Measurements from ENCODE around the gene CUL1.

GRCh38 chr7:148790850-148791249 lies 92.1 kb downstream of the CUL1 start:
- TF ChIP-seq FOXK2 (IDR thresholded peaks at IDR 0.05) (no peak), ELF4 (IDR thresholded peaks at IDR 0.05) (no peak), TARDBP (IDR thresholded peaks at IDR 0.05) (no peak), HDGF (IDR thresholded peaks at IDR 0.05; ENCODE audit: borderline replicate concordance) (no peak), SP1 (IDR thresholded peaks at IDR 0.05) (no peak), PKNOX1 (IDR thresholded peaks at IDR 0.05) (no peak), ZNF384 (IDR thresholded peaks at IDR 0.05) (no peak), FOXA1 (IDR thresholded peaks at IDR 0.05) (no peak), FOXM1 (IDR thresholded peaks at IDR 0.05; ENCODE audit: borderline replicate concordance) (no peak), ARNT (IDR thresholded peaks at IDR 0.05) (no peak)

All from HEK293T (cell line).